ENCODE data around the gene AGBL3.

Gene AGBL3

DNA sequence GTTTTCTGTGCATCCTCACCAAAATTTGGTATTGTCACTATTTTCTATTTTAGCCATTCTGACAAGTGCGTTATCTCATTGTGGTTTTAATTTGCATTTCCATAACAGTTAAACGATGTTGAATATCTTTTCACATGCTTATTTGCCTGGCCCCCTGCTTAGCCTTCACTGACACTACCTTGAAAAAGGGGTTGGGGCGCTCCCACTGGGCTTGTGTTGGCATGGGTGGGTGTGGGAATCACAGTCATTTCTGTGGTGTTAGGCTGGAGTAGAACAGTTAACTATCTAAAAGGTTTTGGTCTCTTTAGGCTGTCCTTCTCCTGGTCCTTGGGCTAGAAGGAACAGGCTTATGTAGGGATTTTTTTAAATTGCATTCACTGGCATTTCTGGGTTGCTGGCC lies 89.4 kb downstream of the AGBL3 start:
- H3K14ac ChIP-seq (ENCODE audit: low read length in 2 of 2), result no peak overlapping the region
- H3K4me1 ChIP-seq (ENCODE audit: control insufficient read depth, insufficient read depth, low read depth, low read length), result no peaks in the 10 kb centered on the region
- no peak overlapping the region for H2BK5ac ChIP-seq (ENCODE audit: low read depth, low read length, poor library complexity, severe bottlenecking)
- H2BK120ac ChIP-seq (ENCODE audit: low read depth, low read length), result no peak overlapping the region
- H3K23ac ChIP-seq (ENCODE audit: low read length in 2 of 2), result no peak overlapping the region
- H4K8ac ChIP-seq (ENCODE audit: low read length), result no peak overlapping the region
- no peak overlapping the region for H2BK12ac ChIP-seq (ENCODE audit: low read length in 2 of 2)
- H3K4me2 ChIP-seq (ENCODE audit: low read length, poor library complexity, severe bottlenecking), result no peak overlapping the region
- H3K4ac ChIP-seq (ENCODE audit: low read depth in 1 of 2, low read length in 2 of 2), result no peak overlapping the region
- WGBS, result 33% methylated on average over 2 of the region's 3 CpGs
- no peak overlapping the region for H4K91ac ChIP-seq (ENCODE audit: low read length)
- H2AK5ac ChIP-seq (ENCODE audit: low read length, severe bottlenecking), result no peak overlapping the region
- H3K79me1 ChIP-seq (replicated peaks; ENCODE audit: low read length, poor library complexity, severe bottlenecking), result no peaks in the 10 kb centered on the region
- no peaks in the 10 kb centered on the region for H3K9me3 ChIP-seq (ENCODE audit: control insufficient read depth, low read length)
- H3K9ac ChIP-seq (ENCODE audit: low read length), result no peak overlapping the region
- H3K18ac ChIP-seq (ENCODE audit: low read depth in 1 of 2, low read length in 2 of 2), result no peak overlapping the region
- no peak overlapping the region for H2BK15ac ChIP-seq (ENCODE audit: low read depth, poor library complexity, severe bottlenecking)
- no peak overlapping the region for H2AFZ ChIP-seq (ENCODE audit: low read depth, low read length)
- no peak overlapping the region for H3K4me3 ChIP-seq (ENCODE audit: insufficient read depth in 1 of 2, low read depth in 1 of 2, low read length in 2 of 2)
- H3K27me3 ChIP-seq (ENCODE audit: control insufficient read depth in 1 of 2, insufficient read depth in 1 of 2, low read length in 2 of 2), result no peaks in the 10 kb centered on the region
- H3K36me3 ChIP-seq (ENCODE audit: control insufficient read depth in 1 of 2, insufficient read depth in 2 of 2, low read depth in 1 of 2, low read length in 2 of 2), result no peaks in the 10 kb centered on the region
- H3K27ac ChIP-seq (ENCODE audit: low read length, poor library complexity, severe bottlenecking), result no peak overlapping the region
- DNase-seq, result no peak

DNA sequence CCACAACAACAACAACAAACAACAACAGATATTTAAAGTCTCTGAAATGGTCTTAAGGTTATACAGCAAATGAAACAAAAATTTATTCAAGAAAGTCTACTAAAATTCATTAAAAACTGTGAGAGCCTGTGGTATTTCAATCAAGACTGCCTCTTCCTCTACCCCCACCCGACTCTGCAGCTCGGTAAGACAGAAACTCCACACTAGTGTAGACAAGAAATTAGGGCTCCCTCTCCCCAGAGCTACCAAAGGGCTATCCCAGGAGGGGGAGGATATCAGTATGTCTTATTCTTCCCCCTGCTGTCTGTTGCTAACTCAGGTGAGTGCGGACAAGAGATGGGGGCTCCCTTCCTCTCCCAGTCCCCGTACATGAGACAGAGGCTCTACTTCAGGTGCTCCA lies 90.6 kb downstream of the AGBL3 start:
- Histone ChIP-seq H4K8ac (ENCODE audit: low read length) (no peak overlapping the region), H2BK5ac (ENCODE audit: low read depth, low read length, poor library complexity, severe bottlenecking) (no peak overlapping the region), H3K9ac (ENCODE audit: low read length) (no peak overlapping the region), H2AK5ac (ENCODE audit: low read length, severe bottlenecking) (no peak overlapping the region), H3K18ac (ENCODE audit: low read depth in 1 of 2, low read length in 2 of 2) (no peak overlapping the region), H3K4ac (ENCODE audit: low read depth in 1 of 2, low read length in 2 of 2) (no peak overlapping the region), H3K4me2 (ENCODE audit: low read length, poor library complexity, severe bottlenecking) (no peak overlapping the region), H3K4me1 (ENCODE audit: control insufficient read depth, insufficient read depth, low read depth, low read length) (no peaks in the 10 kb centered on the region), H3K9me3 (ENCODE audit: control insufficient read depth, low read length) (no peaks in the 10 kb centered on the region), H3K27ac (ENCODE audit: low read length, poor library complexity, severe bottlenecking) (no peak overlapping the region), H4K91ac (ENCODE audit: low read length) (no peak overlapping the region), H3K27me3 (ENCODE audit: control insufficient read depth in 1 of 2, insufficient read depth in 1 of 2, low read length in 2 of 2) (no peaks in the 10 kb centered on the region), H2BK120ac (ENCODE audit: low read depth, low read length) (no peak overlapping the region), H3K14ac (ENCODE audit: low read length in 2 of 2) (no peak overlapping the region), H2BK15ac (ENCODE audit: low read depth, poor library complexity, severe bottlenecking) (no peak overlapping the region), H3K23ac (ENCODE audit: low read length in 2 of 2) (no peak overlapping the region), H2AFZ (ENCODE audit: low read depth, low read length) (no peak overlapping the region), H3K4me3 (ENCODE audit: insufficient read depth in 1 of 2, low read depth in 1 of 2, low read length in 2 of 2) (no peak overlapping the region), H3K36me3 (ENCODE audit: control insufficient read depth in 1 of 2, insufficient read depth in 2 of 2, low read depth in 1 of 2, low read length in 2 of 2) (no peaks in the 10 kb centered on the region), H2BK12ac (ENCODE audit: low read length in 2 of 2) (no peak overlapping the region), H3K79me1 (replicated peaks; ENCODE audit: low read length, poor library complexity, severe bottlenecking) (no peaks in the 10 kb centered on the region)
- 77% methylated on average over 4 of the region's 4 CpGs for WGBS
- no peak for DNase-seq

DNA sequence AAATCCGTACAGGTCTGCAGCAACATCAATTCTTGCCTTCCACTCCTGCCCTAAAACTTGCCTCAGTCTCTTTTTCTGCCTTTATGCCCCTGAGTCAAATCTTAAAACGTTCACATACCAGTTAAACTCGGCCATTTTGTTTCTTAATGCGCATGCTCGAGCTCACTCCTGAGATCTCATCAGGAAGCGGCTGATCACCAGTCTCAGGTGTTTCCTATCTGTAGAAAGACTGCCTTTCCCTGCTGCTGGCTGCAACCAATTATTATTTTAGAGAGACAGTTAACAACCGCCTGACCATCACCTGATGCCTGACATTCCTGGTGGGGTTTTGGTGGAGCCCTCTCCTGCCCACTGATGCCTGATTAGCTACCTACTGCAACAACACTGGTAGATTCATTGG lies 91.3 kb downstream of the AGBL3 start:
- Histone ChIP-seq H3K27me3 (ENCODE audit: control insufficient read depth in 1 of 2, insufficient read depth in 1 of 2, low read length in 2 of 2) (no peaks in the 10 kb centered on the region), H3K18ac (ENCODE audit: low read depth in 1 of 2, low read length in 2 of 2) (no peak overlapping the region), H3K79me1 (replicated peaks; ENCODE audit: low read length, poor library complexity, severe bottlenecking) (no peaks in the 10 kb centered on the region), H3K14ac (ENCODE audit: low read length in 2 of 2) (no peak overlapping the region), H3K4me2 (ENCODE audit: low read length, poor library complexity, severe bottlenecking) (no peak overlapping the region), H3K4ac (ENCODE audit: low read depth in 1 of 2, low read length in 2 of 2) (no peak overlapping the region), H2BK12ac (ENCODE audit: low read length in 2 of 2) (no peak overlapping the region), H3K9ac (ENCODE audit: low read length) (no peak overlapping the region), H2BK120ac (ENCODE audit: low read depth, low read length) (no peak overlapping the region), H3K4me3 (ENCODE audit: insufficient read depth in 1 of 2, low read depth in 1 of 2, low read length in 2 of 2) (no peak overlapping the region), H3K4me1 (ENCODE audit: control insufficient read depth, insufficient read depth, low read depth, low read length) (no peaks in the 10 kb centered on the region), H2AFZ (ENCODE audit: low read depth, low read length) (no peak overlapping the region), H2AK5ac (ENCODE audit: low read length, severe bottlenecking) (no peak overlapping the region), H4K8ac (ENCODE audit: low read length) (no peak overlapping the region), H2BK15ac (ENCODE audit: low read depth, poor library complexity, severe bottlenecking) (no peak overlapping the region), H2BK5ac (ENCODE audit: low read depth, low read length, poor library complexity, severe bottlenecking) (no peak overlapping the region), H4K91ac (ENCODE audit: low read length) (no peak overlapping the region), H3K36me3 (ENCODE audit: control insufficient read depth in 1 of 2, insufficient read depth in 2 of 2, low read depth in 1 of 2, low read length in 2 of 2) (no peaks in the 10 kb centered on the region), H3K9me3 (ENCODE audit: control insufficient read depth, low read length) (no peaks in the 10 kb centered on the region), H3K27ac (ENCODE audit: low read length, poor library complexity, severe bottlenecking) (no peak overlapping the region), H3K23ac (ENCODE audit: low read length in 2 of 2) (no peak overlapping the region)
- 76% methylated on average over 7 of the region's 7 CpGs for WGBS
- DNase-seq, result no peak

DNA sequence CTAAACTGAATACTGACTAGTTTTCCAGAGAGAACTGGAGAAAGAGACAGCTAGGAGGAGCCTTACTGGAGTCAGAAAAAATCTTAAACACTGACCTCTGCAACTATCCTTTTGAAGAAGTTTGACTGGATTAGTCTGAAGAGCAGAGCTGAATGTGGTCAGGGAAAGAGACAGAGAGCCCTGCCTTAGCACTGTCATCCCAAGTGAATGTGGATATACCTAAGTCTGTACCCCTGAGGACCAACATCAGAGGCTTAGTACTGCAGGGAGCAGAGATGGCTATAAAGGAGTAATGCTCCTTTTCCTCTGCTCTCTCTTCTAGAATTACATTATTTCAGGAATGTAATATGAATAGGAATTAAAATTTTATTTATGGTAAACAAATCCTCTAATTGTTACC lies 91.7 kb downstream of the AGBL3 start:
- Histone ChIP-seq H2BK12ac (ENCODE audit: low read length in 2 of 2) (no peak overlapping the region), H2BK120ac (ENCODE audit: low read depth, low read length) (no peak overlapping the region), H3K36me3 (ENCODE audit: control insufficient read depth in 1 of 2, insufficient read depth in 2 of 2, low read depth in 1 of 2, low read length in 2 of 2) (no peaks in the 10 kb centered on the region), H2BK5ac (ENCODE audit: low read depth, low read length, poor library complexity, severe bottlenecking) (no peak overlapping the region), H3K4me3 (ENCODE audit: insufficient read depth in 1 of 2, low read depth in 1 of 2, low read length in 2 of 2) (no peak overlapping the region), H3K27ac (ENCODE audit: low read length, poor library complexity, severe bottlenecking) (no peak overlapping the region), H2BK15ac (ENCODE audit: low read depth, poor library complexity, severe bottlenecking) (no peak overlapping the region), H2AK5ac (ENCODE audit: low read length, severe bottlenecking) (no peak overlapping the region), H3K4me2 (ENCODE audit: low read length, poor library complexity, severe bottlenecking) (no peak overlapping the region), H3K79me1 (replicated peaks; ENCODE audit: low read length, poor library complexity, severe bottlenecking) (no peaks in the 10 kb centered on the region), H3K4me1 (ENCODE audit: control insufficient read depth, insufficient read depth, low read depth, low read length) (no peaks in the 10 kb centered on the region), H3K14ac (ENCODE audit: low read length in 2 of 2) (no peak overlapping the region), H4K8ac (ENCODE audit: low read length) (no peak overlapping the region), H3K4ac (ENCODE audit: low read depth in 1 of 2, low read length in 2 of 2) (no peak overlapping the region), H3K18ac (ENCODE audit: low read depth in 1 of 2, low read length in 2 of 2) (no peak overlapping the region), H3K9ac (ENCODE audit: low read length) (no peak overlapping the region), H3K23ac (ENCODE audit: low read length in 2 of 2) (no peak overlapping the region), H3K27me3 (ENCODE audit: control insufficient read depth in 1 of 2, insufficient read depth in 1 of 2, low read length in 2 of 2) (no peaks in the 10 kb centered on the region), H4K91ac (ENCODE audit: low read length) (no peak overlapping the region), H3K9me3 (ENCODE audit: control insufficient read depth, low read length) (no peaks in the 10 kb centered on the region), H2AFZ (ENCODE audit: low read depth, low read length) (no peak overlapping the region)
- no peak for DNase-seq
